HG03025 (cell line): Measurements from ENCODE around the gene INTS4.
"Not testable (repeated sequence)": the region's sequence is repeated elsewhere in the genome, so short reads cannot be mapped to it uniquely, and the experiment has no call there.

Source experiments
- ATAC-seq: cut with Tn5 transposase; IDR thresholded peaks from one replicate; pipeline ENCODE4 v1.9.1; 2021; ENCODE audit warnings: mild to moderate bottlenecking, moderate library complexity; ENCODE audit not compliant: unreplicated experiment, low FRiP score

Gene INTS4

DNA sequence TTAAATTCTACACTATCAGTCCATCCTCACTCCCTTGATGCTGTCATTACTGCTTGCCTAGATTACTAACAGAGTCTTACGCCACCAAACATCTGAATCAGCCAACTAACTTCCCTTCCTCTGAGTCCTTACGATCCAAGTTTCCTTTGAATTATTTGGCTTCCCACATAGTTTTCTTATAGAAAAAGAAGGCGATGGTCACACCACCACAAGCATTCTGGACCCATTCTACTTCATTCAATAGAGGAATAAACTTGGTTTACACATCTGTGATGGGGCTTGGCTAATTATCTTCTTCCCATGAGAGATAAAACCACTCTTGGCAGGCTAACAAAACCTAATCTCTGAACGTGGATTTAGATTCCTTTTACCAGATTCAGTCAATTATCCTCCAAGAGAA lies 35.0 kb downstream of the INTS4 start:
- no peak for ATAC-seq

DNA sequence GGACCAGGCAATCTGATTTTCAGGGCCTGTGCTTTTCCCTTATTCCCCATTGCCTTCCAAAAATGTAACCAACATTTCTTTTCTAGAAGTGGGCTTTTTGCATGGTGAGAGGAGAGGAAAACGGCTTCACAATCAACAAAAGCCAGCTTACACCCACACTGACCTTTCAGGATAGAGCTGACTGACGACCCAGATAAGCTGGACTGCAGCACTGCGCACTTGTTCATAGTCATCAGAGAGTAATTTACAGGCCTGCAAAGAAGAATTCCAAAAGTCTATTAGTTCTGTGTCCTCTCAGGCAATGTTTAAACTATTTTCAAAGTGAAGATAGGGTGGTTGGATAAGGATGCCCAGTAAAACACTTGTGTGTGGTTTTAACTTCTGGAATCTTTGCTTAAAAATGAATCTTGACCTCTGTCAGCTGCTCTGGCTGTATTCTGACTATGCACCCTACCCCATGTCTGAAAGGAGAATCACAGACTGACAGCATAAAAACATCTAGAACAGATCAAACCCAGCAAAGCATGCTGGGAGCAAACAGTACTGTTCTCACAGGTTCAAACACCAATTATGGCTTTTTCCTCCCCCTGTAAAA lies 35.8 kb downstream of the INTS4 start:
- ATAC-seq, result not testable (repeated sequence)

GRCh38 chr11:77943296-77943695 lies 51.2 kb downstream of the INTS4 start:
- not testable (repeated sequence) for ATAC-seq

GRCh38 chr11:77942465-77942864 lies 52.0 kb downstream of the INTS4 start:
- not testable (repeated sequence) for ATAC-seq

GRCh38 chr11:77933596-77933995 lies 60.9 kb downstream of the INTS4 start:
- not testable (repeated sequence) for ATAC-seq

GRCh38 chr11:77930334-77931208 lies 63.9 kb downstream of the INTS4 start:
- ATAC-seq, result not testable (repeated sequence)

DNA sequence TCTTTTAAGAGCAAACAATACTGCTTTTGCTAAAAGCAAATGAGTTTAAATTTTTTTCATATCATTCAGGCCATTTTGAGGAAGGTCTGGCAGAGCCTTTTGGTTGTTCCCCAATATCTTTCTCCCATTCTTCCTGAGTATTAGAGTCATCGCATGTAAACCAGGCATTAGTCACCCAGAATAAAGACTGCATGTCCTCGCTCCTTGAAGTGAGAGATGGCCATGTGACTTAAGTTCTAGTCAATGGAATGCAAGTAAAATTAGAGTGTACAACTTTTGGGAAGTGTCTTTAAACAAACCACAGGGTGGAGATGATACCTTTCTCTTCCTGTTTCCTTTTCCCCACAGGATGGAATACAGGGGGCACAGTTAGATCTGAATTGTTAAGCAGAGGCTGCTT lies 76.8 kb downstream of the INTS4 start:
- ATAC-seq, result not testable (repeated sequence)

DNA sequence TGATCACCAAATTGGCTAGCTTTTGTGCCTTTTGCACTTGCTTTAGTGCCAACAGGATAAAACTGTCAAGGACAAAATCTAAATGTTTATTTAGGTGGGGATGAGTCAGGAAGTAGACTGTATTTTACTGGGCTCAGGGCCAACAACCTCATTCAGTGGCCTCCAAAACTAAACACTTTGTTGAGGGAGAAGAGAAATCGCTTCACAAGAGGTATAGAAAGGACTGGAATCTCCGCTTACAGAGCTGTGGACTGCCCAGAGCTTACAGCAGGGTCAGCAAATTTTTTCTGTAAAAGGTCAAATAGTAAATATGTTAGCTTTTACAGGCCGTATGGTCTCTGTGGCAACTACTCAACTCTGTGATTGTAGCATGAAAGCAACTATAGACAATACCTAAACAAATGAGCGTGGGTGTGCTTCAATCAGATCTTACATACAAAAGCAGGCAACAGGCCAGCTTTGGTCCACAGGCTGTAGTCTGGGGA lies 80.1 kb downstream of the INTS4 start:
- ATAC-seq, result not testable (repeated sequence)

GRCh38 chr11:77913608-77914306 lies 80.7 kb downstream of the INTS4 start:
- not testable (repeated sequence) for ATAC-seq

- not testable (repeated sequence) for ATAC-seq
Measured at GRCh38 chr11:77910828-77911227, 83.6 kb downstream of the INTS4 start.

- ATAC-seq, result no peak
Measured at GRCh38 chr11:77909277-77909676, 85.2 kb downstream of the INTS4 start.

GRCh38 chr11:77908835-77909234 lies 85.6 kb downstream of the INTS4 start:
- ATAC-seq, result no peak

- not testable (repeated sequence) for ATAC-seq
Measured at GRCh38 chr11:77894949-77895348, 99.5 kb downstream of the INTS4 start.

DNA sequence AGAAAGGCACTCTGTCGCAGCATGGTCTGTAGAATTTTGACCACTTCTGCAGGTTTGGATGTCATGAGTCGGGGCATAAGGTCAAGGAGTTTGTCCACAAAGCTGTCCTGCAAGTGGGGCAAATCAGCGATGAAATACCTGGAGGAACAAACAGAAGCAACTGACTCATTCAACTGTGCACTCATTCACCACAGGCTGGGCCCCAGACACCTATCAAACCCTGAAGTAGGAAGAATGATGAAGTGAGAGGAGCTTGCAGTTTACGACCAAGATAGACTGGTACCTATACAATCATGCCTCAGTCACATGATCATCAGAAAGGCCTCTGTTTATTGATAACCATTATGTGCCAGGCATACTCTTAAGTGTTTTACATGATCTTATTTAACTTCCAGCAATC lies 102.8 kb downstream of the INTS4 start:
- not testable (repeated sequence) for ATAC-seq

GRCh38 chr11:77891256-77891655 lies 103.2 kb downstream of the INTS4 start:
- not testable (repeated sequence) for ATAC-seq

DNA sequence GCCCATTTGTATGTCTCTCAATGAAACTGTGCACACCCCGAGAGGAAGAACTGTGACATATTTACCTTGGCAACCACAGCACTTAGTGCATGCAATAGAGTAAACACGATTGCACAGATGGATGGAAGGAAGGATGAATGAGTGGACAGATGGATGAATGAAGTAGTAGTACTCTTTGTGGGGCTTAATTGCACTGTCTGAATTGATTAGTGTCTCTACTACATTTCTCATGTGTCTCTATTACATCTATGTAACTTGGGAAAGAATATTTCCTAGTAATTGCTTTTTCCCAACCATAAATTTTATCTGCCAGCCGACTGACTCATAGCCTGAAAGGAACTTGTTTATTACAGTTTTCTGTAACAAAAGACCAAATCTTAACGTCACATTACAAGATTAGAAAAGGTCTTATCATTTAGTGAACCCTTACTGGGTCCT lies 103.8 kb downstream of the INTS4 start:
- ATAC-seq, result not testable (repeated sequence)

DNA sequence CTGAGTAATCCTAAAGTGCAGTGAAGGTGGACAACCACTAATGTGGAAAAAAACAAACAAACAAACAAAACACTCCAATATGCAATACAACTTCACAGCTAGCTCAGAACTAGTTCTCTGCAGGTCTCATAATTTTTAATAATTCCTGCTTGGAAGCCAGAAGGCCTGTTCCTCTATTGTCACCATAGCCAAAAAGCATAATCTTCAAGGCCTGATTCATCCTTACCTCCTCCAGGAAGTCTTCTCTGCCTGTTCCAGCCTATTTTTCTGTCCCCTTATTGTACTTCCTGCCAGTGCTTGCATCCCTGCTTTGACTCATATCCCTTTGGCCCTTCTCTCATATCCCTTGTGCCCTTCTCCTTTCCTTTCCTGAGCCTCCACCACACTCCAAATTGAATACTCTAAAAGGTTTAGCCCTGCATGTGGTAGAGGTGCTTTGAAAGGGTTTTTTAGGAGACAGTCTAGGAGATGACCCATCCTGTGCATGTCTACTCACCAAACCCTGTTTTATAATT lies 104.3 kb downstream of the INTS4 start:
- not testable (repeated sequence) for ATAC-seq

- not testable (repeated sequence) for ATAC-seq
Measured at GRCh38 chr11:77889045-77889444, 105.4 kb downstream of the INTS4 start.

- ATAC-seq, result no peak
Measured at GRCh38 chr11:77886401-77886800, 108.1 kb downstream of the INTS4 start.

- ATAC-seq, result no peak
Measured at GRCh38 chr11:77884829-77885190, 109.7 kb downstream of the INTS4 start.
